Urothelium cell line (cell line): ENCODE data around the gene ANKS1A.
"Not testable (repeated sequence)": the region's sequence is repeated elsewhere in the genome, so short reads cannot be mapped to it uniquely, and the experiment has no call there.

Experiments used
- DNase-seq: peaks from one replicate; pipeline ENCODE4 v3.0.0; 2011; ENCODE audit warnings: low spot score, mixed read lengths
- FAIRE-seq: peaks from 2 replicates; lab custom pipeline; 2011; peaks lifted over from hg19 to GRCh38; lab: Jason Lieb, UNC

ANKS1A gene

DNA sequence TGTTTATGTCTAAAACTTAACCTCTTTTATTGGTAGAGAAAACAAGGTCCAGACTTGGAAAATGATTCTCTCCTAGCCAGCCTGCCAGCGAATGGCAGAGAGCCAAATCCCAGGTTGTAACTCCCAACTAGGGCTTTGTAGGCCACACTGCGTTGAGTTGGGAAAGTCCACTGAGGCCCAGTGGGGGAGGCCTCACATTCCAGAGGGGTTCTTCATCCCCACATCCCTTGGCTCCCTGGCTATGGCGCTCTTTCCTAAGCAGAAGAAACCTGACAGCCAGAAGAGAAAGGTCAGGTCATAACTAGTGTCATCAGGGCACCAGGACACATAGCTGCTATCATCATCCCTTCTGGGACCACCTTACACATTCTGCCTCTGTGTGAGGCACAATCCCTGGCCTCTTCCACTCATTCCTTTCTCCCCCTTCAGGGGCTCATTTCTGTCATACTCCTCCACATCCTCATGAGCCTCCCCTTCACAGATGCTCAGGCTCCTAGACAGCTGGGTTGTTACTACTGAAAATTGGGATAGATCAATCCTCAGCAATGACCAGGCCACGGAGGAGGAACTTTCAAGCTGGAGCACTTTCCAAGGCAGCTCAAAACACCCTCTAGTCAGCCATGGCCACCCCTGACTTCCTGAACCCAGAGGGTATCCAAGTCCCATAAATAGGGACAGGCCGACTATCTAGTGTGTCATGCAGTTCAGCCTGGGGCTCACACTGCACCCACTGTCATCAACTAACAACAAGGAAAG, 203.5 kb downstream of the ANKS1A start:
- no peak for FAIRE-seq
- DNase-seq = peak; percentile 70

- FAIRE-seq (no peak), DNase-seq (no peak)
These were observed 204.0 kb downstream of the ANKS1A start for GRCh38 chr6:35093118-35093445.

- FAIRE-seq = no peak
- DNase-seq = no peak
These were observed 204.7 kb downstream of the ANKS1A start for GRCh38 chr6:35093783-35094182.

GRCh38 chr6:35094183-35094582, 205.1 kb downstream of the ANKS1A start:
- no peak for DNase-seq
- no peak for FAIRE-seq

DNA sequence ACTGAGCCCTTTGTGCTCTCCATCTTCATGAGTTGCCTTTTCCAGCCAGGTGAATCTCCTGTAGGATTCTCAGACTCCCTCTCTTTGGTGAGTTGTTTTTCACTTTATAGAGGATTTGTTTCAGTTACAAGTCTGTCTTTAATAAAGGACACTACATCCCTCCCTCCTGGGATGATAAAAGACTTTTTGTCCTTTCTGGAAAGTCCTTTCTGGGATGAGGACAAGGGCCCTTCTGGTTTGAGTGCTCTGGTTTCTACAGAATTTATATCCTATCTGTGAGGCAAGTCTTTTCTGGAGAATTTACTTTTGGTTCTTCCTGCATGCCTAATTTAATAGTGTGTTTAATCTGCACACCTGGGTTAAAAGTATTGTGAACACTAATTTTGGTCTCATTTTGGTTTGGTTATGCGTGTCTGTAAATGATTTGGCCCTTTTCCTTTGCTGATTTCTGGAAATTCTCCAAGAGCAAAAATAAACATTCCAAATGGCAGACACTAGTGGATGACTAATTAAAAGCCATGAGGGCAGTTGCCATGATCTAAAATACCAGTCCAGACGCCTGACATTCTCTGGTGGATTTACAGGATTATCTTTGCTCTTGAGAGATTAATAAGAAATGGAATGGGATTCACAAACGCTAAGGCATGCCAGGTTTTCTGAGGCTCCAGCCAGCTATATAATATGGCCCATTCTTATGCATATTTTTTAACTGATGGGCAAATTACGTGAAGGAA, 207.2 kb downstream of the ANKS1A start:
- peak; percentile 52 for DNase-seq

GRCh38 chr6:35099116-35099515, 210.1 kb downstream of the ANKS1A start:
- no peak for FAIRE-seq
- DNase-seq = no peak

More for the DNA sequence above, 207.2 kb downstream of the ANKS1A start:
- no peak for FAIRE-seq

DNA sequence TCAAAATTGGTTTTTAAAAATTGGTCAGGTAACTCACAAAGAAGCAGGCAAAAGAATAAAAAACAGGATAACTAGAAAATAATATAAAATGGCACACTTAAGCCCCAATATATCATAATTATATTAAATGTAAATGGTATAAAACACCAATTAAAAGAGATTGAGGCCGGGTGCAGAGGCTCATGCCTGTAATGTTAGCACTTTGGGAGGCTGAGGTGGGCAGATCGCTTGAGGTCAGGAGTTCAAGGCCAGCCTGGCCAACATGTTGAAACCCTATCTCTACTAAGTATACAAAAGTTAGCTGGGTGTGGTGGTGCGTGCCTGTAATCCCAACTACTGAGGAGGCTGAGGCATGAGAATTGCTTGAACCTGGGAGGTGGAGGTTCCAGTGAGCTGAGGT, 216.0 kb downstream of the ANKS1A start:
- FAIRE-seq (no peak), DNase-seq (no peak)

- not testable (repeated sequence) for FAIRE-seq, DNase-seq
These were observed 217.0 kb downstream of the ANKS1A start for GRCh38 chr6:35106061-35106460.

DNA sequence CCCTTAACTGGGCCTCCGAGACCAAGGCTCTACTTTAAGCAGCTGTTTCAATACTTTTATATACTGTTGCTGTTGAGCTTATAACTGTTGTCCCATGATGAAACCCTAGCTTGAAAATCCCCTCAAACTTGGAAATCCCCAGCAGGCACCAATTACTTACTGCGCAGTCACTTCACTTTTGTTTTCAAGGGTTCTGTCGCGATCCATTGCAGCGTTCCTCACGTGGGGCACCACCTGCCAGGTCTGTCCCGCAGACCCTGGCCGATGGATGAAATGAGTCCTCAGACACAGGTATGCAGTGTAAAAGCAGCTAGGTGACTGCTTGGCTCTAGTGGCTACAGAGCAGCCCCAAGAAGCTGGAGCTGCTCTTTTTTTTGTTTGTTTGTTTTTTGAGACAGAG, 218.2 kb downstream of the ANKS1A start:
- not testable (repeated sequence) for DNase-seq, FAIRE-seq

- DNase-seq, FAIRE-seq: not testable (repeated sequence)
These were observed 218.7 kb downstream of the ANKS1A start for GRCh38 chr6:35107761-35108160.

GRCh38 chr6:35108309-35108885, 219.3 kb downstream of the ANKS1A start:
- DNase-seq (no peak), FAIRE-seq (no peak)

DNA sequence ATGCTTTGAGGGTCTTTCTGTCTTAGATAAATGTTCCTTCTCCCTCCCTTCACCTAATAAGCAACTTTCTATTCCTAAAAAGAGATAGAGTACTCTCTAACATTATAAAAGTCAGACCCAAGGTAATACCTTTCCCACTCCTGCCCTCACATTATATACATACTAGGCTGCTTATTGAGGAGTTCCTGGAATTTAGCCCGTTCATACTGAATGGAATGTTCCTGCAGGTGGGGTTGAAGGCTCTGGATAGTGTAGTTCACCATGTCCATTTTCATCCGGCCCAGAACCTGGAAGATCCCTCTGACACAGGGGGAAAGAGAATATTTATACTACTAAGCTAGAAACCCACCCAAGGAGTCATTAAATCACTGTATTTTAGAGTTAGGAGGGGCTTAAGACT, 231.7 kb downstream of the ANKS1A start:
- no peak for DNase-seq
- no peak for FAIRE-seq

DNA sequence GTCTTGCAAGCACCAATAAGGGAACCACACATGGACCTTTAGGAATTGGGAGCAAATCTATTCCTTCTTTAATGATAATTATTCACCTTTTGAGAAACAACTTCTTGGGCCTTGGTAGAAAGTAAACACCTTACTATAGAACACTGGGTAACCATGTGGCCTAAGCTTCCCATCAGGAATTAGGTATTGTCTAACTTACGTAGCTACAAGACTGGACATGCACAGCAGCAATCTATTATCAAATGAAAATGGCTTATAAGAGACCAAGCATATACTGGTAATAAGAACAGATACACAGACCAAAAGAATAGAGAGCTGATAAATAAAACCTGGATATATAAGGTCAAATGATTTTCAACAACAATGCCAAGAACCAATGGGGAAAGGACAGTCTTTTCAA, 235.3 kb downstream of the ANKS1A start:
- FAIRE-seq (no peak), DNase-seq (no peak)

GRCh38 chr6:35128042-35128441, 239.0 kb downstream of the ANKS1A start:
- no peak for FAIRE-seq
- DNase-seq = no peak

DNA sequence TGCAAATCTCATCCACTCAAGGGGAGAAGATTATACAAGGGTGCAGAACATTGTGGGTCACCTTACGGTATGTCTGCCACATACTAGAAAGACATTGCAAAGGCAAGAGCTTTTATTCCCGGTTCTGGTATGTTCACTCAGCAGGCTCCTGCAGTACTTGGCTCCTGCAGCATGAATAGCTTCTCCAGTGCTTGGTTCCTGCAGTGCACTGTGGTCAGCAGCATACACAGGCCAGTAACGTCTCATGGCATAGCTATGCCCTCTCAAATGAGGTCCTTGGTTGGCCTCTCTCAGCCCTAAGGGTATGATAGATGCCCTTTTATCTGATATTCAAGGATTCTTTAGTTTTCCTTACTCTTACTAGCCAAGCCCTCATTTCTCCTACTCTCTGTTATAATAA, 239.4 kb downstream of the ANKS1A start:
- no peak for DNase-seq
- no peak for FAIRE-seq

- DNase-seq (no peak), FAIRE-seq (no peak)
These were observed 247.1 kb downstream of the ANKS1A start for GRCh38 chr6:35136185-35136584.

- not testable (repeated sequence) for DNase-seq, FAIRE-seq
These were observed 249.1 kb downstream of the ANKS1A start for GRCh38 chr6:35138191-35138590.

DNA sequence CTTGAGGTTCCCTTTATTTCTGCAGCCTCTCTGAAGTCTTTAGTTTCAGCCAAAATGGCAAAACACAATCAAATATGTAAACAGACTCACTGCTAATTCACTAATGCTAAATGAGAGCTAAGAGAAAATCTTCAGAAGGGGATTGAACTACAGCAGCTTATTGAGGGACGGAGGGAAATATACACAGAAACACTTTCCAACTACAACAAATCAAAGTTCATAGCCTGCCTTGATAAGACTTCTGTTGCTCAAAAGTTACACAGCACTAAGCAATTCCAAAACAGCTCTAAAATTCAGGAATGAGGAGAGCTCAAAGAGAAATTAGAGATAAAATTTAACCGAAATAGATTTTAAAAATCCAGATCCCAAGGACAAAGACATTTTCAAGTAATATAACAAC, 250.4 kb downstream of the ANKS1A start:
- DNase-seq (no peak), FAIRE-seq (no peak)

- FAIRE-seq = no peak
These were observed 251.0 kb downstream of the ANKS1A start for GRCh38 chr6:35139924-35140638.

DNA sequence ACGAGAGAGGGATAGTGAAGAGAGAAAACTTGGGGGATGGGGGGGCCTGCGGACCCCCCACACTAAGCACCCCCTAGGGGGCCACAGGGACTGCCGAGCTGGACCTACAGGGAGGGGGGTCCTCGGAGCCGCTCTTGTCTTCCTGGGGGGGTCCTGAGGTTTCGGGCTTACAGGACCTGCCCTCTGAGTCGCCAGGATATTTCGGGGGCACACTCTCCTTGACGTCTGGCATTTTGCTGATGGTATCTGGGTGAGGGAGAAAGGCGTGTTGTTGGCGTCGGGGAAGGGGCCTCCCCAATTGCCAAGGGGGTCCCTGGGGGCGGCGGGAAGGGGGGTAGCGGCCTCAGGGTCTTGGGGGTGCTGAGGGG, 251.6 kb downstream of the ANKS1A start:
- no peak for FAIRE-seq
- DNase-seq = no peak

More at GRCh38 chr6:35139924-35140638, 251.0 kb downstream of the ANKS1A start:
- peak; percentile 59 for DNase-seq
